Lower leg skin (tissue), 4 donors: ENCODE measurements around the gene SHISA6. TPM values are rescaled to one million over a fixed set of nuclear protein-coding genes. Genes with fewer than 3 reads are reported as not detected.

Experiments used
- DNase-seq, 2 donors: peaks; one replicate each; pipeline ENCODE4 v3.0.0-alpha.2; 2019; ENCODE audit warnings: low spot score in 2 of 2
- H3K4me3 ChIP-seq: fragments of 200-600 bp; sonication (generic); 2 replicates; pipeline ENCODE4 v1.5.1; 2017; ENCODE audit warnings: mild to moderate bottlenecking, low read depth; ENCODE audit not compliant: poor library complexity, severe bottlenecking
- CTCF ChIP-seq, 3 donors: fragments of 450-650 bp; IDR thresholded peaks; one replicate each; pipeline ENCODE4 v1.5.1; 2016; ENCODE audit warnings: antibody characterized with exemption in 3 of 3, mild to moderate bottlenecking in 3 of 3, moderate library complexity in 2 of 3
- POLR2A ChIP-seq, 2 donors: fragments of 450-650 bp; IDR thresholded peaks; one replicate each; pipeline ENCODE4 v1.6.1; 2016 to 2017; ENCODE audit warnings: antibody characterized with exemption in 2 of 2, mild to moderate bottlenecking in 1 of 2, moderate library complexity in 1 of 2
- WGBS, 2 donors: methylation state at CpG; one replicate each; pipeline ENCODE4 v1.1.5; 2018; 5-methylcytosine and 5-hydroxymethylcytosine counted together
- intact Hi-C: fragments of 100-400 bp; cut with DNase I; formaldehyde crosslinking; loops from one replicate; pipeline ENCODE4 v1.15.0; 2023; ENCODE audit warnings: low total_unique reads
- total RNA-seq, 4 donors: library from RNA; depleted of rRNA; stranded (reverse); fragments of >200 nt; gene quantifications; one replicate each; pipeline ENCODE4 v1.1.0, GENCODE V29; 2016

The SHISA6 gene
- total RNA-seq, 4 donors from 2014 or later, result 0.72 to 2.8 (median 1.4) TPM

DNA sequence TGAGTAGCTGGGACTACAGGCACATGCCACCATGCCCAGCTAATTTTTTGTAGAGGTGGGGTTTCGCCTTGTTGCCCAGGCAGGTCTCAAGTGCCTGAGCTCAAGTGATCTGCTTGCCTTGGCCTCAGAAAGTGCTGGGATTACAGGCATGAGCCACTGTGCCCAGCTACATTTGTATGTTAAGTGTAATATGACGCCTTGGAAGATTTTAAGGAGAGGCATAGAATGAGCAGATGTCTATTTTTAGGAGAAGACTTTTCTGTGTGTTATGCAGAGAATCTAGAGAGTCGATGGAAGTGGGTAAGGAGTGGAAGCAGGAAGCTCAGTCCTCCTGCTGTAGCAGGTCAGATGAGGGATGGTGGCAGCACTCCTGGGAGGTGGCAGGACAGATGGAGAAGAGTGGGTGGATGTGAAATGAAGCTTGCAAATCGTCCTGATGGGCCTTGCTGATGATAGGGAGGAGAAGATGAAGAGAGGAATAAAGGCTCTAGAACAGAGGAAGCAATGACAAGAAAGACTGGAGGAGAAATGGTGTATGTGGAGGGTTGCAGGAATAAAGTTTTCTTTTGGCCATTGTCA, 125.3 kb downstream of the SHISA6 start:
- H3K4me3 ChIP-seq, result no peak overlapping the region
- intact Hi-C loops, result no loop called here
- TF ChIP-seq CTCF (IDR thresholded peaks at IDR 0.05), result no peak
- TF ChIP-seq POLR2A (IDR thresholded peaks at IDR 0.05), result no peak
- 53 to 55% methylated on average over 4 of the region's 4 CpGs for WGBS, 2 donors
- DNase-seq, result no peak

DNA sequence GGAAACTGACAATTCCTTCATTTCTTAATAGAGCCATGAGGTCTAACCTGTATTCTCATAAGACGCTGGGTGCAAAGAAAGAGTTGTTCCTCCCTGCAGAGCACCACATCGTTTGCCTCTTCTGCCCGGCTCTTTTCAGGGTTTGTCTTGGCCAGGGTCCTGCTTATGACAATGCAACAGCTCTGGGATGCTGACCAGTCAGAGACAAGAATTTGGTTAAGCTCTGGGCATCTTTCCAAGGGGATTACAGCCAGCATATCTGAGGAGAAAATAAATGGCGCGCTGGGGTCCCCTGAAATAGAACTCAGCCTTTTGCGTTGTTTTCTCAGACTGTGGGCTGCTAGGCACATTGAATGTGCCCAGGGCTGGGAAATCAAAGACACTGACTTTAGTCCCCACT, 128.6 kb downstream of the SHISA6 start:
- 70 to 73% methylated on average over 6 of the region's 6 CpGs for WGBS, 2 donors
- TF ChIP-seq POLR2A (IDR thresholded peaks at IDR 0.05) (no peak), CTCF (IDR thresholded peaks at IDR 0.05) (no peak)
- H3K4me3 ChIP-seq, result no peak overlapping the region
- DNase-seq, result no peak
- intact Hi-C loops, result no loop called here

- DNase-seq, result no peak
- WGBS, 2 donors, result 55 to 66% methylated on average over 3 of the region's 3 CpGs
- intact Hi-C loops, result no loop called here
- TF ChIP-seq CTCF (IDR thresholded peaks at IDR 0.05) (no peak), POLR2A (IDR thresholded peaks at IDR 0.05) (no peak)
- H3K4me3 ChIP-seq, result no peak overlapping the region
Measured at GRCh38 chr17:11372692-11373091, 131.7 kb downstream of the SHISA6 start.

DNA sequence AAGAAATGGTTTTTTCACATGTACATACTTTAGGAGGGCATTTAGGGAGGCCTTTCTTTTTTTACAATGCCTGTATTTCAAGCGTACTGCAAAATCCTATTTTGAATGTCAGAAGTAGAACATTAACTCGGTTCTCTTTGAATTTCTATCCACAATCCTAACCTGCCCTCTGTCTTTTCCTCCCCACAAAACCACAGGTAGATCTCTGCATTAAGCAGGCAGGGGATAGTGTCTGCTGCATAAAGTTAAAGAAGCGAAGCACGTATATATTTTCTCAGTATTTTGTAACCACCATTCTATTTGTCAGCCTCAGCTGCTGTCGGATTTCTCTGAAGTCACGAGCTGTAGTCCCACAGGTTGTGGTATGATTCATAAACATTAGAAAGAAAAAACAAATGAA, 137.5 kb downstream of the SHISA6 start:
- DNase-seq, result no peak
- WGBS, 2 donors, result 89 to 91% methylated on average over 6 of the region's 6 CpGs
- H3K4me3 ChIP-seq, result no peak overlapping the region
- TF ChIP-seq POLR2A (IDR thresholded peaks at IDR 0.05) (no peak), CTCF (IDR thresholded peaks at IDR 0.05) (no peak)
- intact Hi-C loops, result no loop called here

GRCh38 chr17:11380761-11381160, 139.7 kb downstream of the SHISA6 start:
- WGBS, 2 donors, result 85 to 87% methylated on average over 7 of the region's 7 CpGs

More at GRCh38 chr17:11380761-11381160, 139.7 kb downstream of the SHISA6 start:
- no peak for DNase-seq
- intact Hi-C loops, result no loop called here
- no peak for TF ChIP-seq CTCF (IDR thresholded peaks at IDR 0.05)
- TF ChIP-seq POLR2A (IDR thresholded peaks at IDR 0.05), result no peak
- H3K4me3 ChIP-seq, result no peak overlapping the region
